HepG2 (cell line): ENCODE results near the gene ATP5PB. TPM values are rescaled to one million over a fixed set of nuclear protein-coding genes. Genes with fewer than 3 reads are reported as not detected.

ENCODE experiments used
- CBX1 ChIP-seq: IDR thresholded peaks from one replicate; pipeline ENCODE4 v1.6.1; 2016; ENCODE audit warnings: antibody characterized with exemption, low read depth
- SUZ12 ChIP-seq: fragments of 150-350 bp; IDR thresholded peaks from 2 replicates; pipeline ENCODE4 v1.6.1; 2014; ENCODE audit warnings: low read depth, low read length
- ZNF136 ChIP-seq: sonication (generic); formaldehyde crosslinking; IDR thresholded peaks from 2 replicates; pipeline ENCODE4 v1.8.1; 2022; ENCODE audit warnings: low read depth, mild to moderate bottlenecking, moderate library complexity, missing genetic modification reagents
- ZNF232 ChIP-seq: sonication (generic); formaldehyde crosslinking; IDR thresholded peaks from 2 replicates; pipeline ENCODE4 v1.4.0; 2020; ENCODE audit warnings: missing genetic modification reagents, borderline replicate concordance
- ZNF552 ChIP-seq: sonication (generic); formaldehyde crosslinking; IDR thresholded peaks from 2 replicates; pipeline ENCODE4 v1.9.0; 2022; ENCODE audit warnings: missing genetic modification reagents, mild to moderate bottlenecking, borderline replicate concordance
- polyA plus RNA-seq, 8 experiments: library from polyadenylated mRNA; depleted of rRNA in 3 of 8; stranded (reverse) in 7 of 8; unstranded in 1 of 8; fragments of >200 nt; fragmentation: Illumina TruSeq in 4 of 8; extraction: Trizol in 4 of 8; gene quantifications; 2 replicates each; pipeline versions ENCODE4 v1.2.1 to v1.2.3, GENCODE V29; 2011 to 2016; ENCODE audit warnings: low read depth in 4 of 8, missing spikeins in 1 of 8, mixed read lengths in 1 of 8; ENCODE audit not compliant: insufficient read depth in 1 of 8
- total RNA-seq, 5 experiments: library from RNA; depleted of rRNA; stranded (reverse); fragments of >200 nt; fragmentation: Illumina TruSeq; extraction: Trizol; gene quantifications; 2 replicates each; pipeline ENCODE4 v1.2.3, GENCODE V29; 2016; ENCODE audit warnings: low read depth in 1 of 5
- TF ChIP-seq, protein P1 (sequence below), 2 experiments: fragments of 450-650 bp in 1 of 2; sonication (generic) in 1 of 2; formaldehyde crosslinking in 1 of 2; IDR thresholded peaks; 2 replicates each; pipeline versions ENCODE4 v1.6.1 to v1.8.0; 2016 to 2022; ENCODE audit warnings: antibody characterized with exemption in 1 of 2, mild to moderate bottlenecking in 1 of 2, missing genetic modification reagents in 1 of 2
- TF ChIP-seq, protein P2 (sequence below): sonication (generic); formaldehyde crosslinking; conservative IDR thresholded peaks from 2 replicates; pipeline ENCODE4 v1.4.0; 2020; ENCODE audit warnings: missing genetic modification reagents
- TF ChIP-seq, protein P3 (sequence below): IDR thresholded peaks from 2 replicates; pipeline ENCODE4 v1.6.1; 2016

The ATP5PB gene
- total and polyA plus RNA-seq, 2 of the 13 experiments (the other 11 are each of a cell fraction or from before 2014, with no cell fraction given), result 297 to 541 TPM

DNA sequence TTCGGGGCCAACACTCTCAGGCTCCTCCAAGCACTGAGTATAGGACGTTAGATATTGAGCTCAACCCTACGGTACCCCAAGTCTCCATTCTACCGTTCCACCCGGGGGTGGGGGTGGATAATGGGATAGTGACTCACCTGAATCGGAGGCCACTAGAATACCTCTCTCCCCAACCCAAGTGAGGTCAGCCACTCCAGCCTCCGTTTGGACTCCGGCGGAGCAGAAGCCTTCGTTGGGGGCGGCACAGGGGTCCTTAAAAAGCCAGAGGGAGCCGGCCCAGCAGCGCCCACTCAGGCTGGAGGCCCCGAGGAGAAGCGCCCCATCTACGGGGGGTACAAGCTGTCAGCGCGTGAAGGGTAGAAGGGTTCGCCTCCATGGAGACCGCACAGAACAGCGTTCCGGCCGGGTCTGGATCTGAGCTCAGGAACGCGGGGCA lies 764 bp upstream of the ATP5PB start (continued):
- TF ChIP-seq, protein P1, sequence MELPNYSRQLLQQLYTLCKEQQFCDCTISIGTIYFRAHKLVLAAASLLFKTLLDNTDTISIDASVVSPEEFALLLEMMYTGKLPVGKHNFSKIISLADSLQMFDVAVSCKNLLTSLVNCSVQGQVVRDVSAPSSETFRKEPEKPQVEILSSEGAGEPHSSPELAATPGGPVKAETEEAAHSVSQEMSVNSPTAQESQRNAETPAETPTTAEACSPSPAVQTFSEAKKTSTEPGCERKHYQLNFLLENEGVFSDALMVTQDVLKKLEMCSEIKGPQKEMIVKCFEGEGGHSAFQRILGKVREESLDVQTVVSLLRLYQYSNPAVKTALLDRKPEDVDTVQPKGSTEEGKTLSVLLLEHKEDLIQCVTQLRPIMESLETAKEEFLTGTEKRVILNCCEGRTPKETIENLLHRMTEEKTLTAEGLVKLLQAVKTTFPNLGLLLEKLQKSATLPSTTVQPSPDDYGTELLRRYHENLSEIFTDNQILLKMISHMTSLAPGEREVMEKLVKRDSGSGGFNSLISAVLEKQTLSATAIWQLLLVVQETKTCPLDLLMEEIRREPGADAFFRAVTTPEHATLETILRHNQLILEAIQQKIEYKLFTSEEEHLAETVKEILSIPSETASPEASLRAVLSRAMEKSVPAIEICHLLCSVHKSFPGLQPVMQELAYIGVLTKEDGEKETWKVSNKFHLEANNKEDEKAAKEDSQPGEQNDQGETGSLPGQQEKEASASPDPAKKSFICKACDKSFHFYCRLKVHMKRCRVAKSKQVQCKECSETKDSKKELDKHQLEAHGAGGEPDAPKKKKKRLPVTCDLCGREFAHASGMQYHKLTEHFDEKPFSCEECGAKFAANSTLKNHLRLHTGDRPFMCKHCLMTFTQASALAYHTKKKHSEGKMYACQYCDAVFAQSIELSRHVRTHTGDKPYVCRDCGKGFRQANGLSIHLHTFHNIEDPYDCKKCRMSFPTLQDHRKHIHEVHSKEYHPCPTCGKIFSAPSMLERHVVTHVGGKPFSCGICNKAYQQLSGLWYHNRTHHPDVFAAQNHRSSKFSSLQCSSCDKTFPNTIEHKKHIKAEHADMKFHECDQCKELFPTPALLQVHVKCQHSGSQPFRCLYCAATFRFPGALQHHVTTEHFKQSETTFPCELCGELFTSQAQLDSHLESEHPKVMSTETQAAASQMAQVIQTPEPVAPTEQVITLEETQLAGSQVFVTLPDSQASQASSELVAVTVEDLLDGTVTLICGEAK (IDR thresholded peaks at IDR 0.05), result no peak
- TF ChIP-seq, protein P1 (CRISPR knock-in tag; IDR thresholded peaks at IDR 0.05), result peak; percentile 36; the same call in 1 of the 2 replicates
- TF ChIP-seq SUZ12, result no peak
- TF ChIP-seq, protein P2, sequence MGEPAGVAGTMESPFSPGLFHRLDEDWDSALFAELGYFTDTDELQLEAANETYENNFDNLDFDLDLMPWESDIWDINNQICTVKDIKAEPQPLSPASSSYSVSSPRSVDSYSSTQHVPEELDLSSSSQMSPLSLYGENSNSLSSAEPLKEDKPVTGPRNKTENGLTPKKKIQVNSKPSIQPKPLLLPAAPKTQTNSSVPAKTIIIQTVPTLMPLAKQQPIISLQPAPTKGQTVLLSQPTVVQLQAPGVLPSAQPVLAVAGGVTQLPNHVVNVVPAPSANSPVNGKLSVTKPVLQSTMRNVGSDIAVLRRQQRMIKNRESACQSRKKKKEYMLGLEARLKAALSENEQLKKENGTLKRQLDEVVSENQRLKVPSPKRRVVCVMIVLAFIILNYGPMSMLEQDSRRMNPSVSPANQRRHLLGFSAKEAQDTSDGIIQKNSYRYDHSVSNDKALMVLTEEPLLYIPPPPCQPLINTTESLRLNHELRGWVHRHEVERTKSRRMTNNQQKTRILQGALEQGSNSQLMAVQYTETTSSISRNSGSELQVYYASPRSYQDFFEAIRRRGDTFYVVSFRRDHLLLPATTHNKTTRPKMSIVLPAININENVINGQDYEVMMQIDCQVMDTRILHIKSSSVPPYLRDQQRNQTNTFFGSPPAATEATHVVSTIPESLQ (CRISPR knock-in tag), result no peak
- TF ChIP-seq, protein P3, sequence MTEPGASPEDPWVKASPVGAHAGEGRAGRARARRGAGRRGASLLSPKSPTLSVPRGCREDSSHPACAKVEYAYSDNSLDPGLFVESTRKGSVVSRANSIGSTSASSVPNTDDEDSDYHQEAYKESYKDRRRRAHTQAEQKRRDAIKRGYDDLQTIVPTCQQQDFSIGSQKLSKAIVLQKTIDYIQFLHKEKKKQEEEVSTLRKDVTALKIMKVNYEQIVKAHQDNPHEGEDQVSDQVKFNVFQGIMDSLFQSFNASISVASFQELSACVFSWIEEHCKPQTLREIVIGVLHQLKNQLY (CRISPR knock-in tag), result no peak
- no peak for TF ChIP-seq ZNF232
- TF ChIP-seq ZNF552, result no peak
- TF ChIP-seq ZNF136 (CRISPR knock-in tag), result no peak
- no peak for TF ChIP-seq CBX1
- TF ChIP-seq, all 625 proteins: peak for 17
